Cardiac muscle cell (in vitro differentiated cells and primary cell): ENCODE results near the gene KYAT1. TPM values are rescaled to one million over a fixed set of nuclear protein-coding genes. Genes with fewer than 3 reads are reported as not detected.

Source experiments
- DNase-seq, 2 donors: peaks; one replicate each; pipeline versions ENCODE4 v3.0.0 to v3.0.0-alpha.2; 2010 to 2017; ENCODE audit warnings: low read depth in 1 of 2, low spot score in 1 of 2
- H3K27ac ChIP-seq: fragments of 200-600 bp; sonication (generic); 2 replicates; pipeline ENCODE4 v1.5.1; 2016
- H3K27me3 ChIP-seq: fragments of 200-600 bp; sonication (generic); 2 replicates; pipeline ENCODE4 v1.6.0; 2016; ENCODE audit warnings: control low read depth
- H3K36me3 ChIP-seq: fragments of 200-600 bp; sonication (generic); 2 replicates; pipeline ENCODE4 v1.5.1; 2016; ENCODE audit warnings: control low read depth
- H3K4me1 ChIP-seq: fragments of 200-600 bp; sonication (generic); 2 replicates; pipeline ENCODE4 v1.8.1; 2017; ENCODE audit warnings: low read depth, mild to moderate bottlenecking, mixed run types
- H3K4me3 ChIP-seq: fragments of 200-600 bp; sonication (generic); 2 replicates; pipeline ENCODE4 v1.5.1; 2016; ENCODE audit warnings: mild to moderate bottlenecking
- H3K9me3 ChIP-seq: fragments of 200-600 bp; sonication (generic); 2 replicates; pipeline ENCODE4 v1.5.1; 2017; ENCODE audit warnings: low read depth, mild to moderate bottlenecking, control low read depth
- CTCF ChIP-seq: IDR thresholded peaks from 2 replicates; pipeline ENCODE4 v1.5.1; 2012; ENCODE audit warnings: low read depth, mild to moderate bottlenecking, low read length
- polyA plus RNA-seq: library from polyadenylated mRNA; unstranded; fragments of >200 nt; fragmentation: Nextera tagmentation; extraction: Ambion mirVana; gene quantifications from 2 replicates; pipeline ENCODE4 v1.2.1, GENCODE V29; 2016
- total RNA-seq: library from RNA; depleted of rRNA; stranded (reverse); fragments of >200 nt; gene quantifications from 2 replicates; pipeline ENCODE4 v1.2.3, GENCODE V29; 2016

The KYAT1 gene
- total and polyA plus RNA-seq, 2 experiments from 2014 or later: 23.3 to 36.9 TPM

- Histone ChIP-seq H3K4me3 (peak overlapping the region; percentile 48), H3K27me3 (no peaks in the 10 kb centered on the region), H3K9me3 (no peaks in the 10 kb centered on the region), H3K36me3 (peaks cover 16% of the 10 kb centered on the region), H3K27ac (no peak overlapping the region), H3K4me1 (peaks cover 10% of the 10 kb centered on the region)
- TF ChIP-seq CTCF: no peak
- DNase-seq: peak; percentile 22 to 81
Observed at GRCh38 chr9:128819716-128820664, 61.8 kb downstream of the KYAT1 start.

GRCh38 chr9:128818839-128819715 lies 62.7 kb downstream of the KYAT1 start:
- Histone ChIP-seq H3K4me1 (peaks cover 10% of the 10 kb centered on the region), H3K27me3 (no peaks in the 10 kb centered on the region), H3K27ac (peak overlapping the region; percentile 96), H3K36me3 (peaks cover 9% of the 10 kb centered on the region), H3K4me3 (peak overlapping the region; percentile 48), H3K9me3 (no peaks in the 10 kb centered on the region)
- peak in 1 of 2 donors; percentile 65 for DNase-seq
- no peak for TF ChIP-seq CTCF

GRCh38 chr9:128818099-128818838 lies 63.5 kb downstream of the KYAT1 start, which contains the start of gene ENDOG:
Gene ENDOG (plus strand): TSS chr9:128818500. CDS start chr9:128818685, 185 bp downstream.
- peak; percentile 98 to 99 for DNase-seq
- peaks cover 10% of the 10 kb centered on the region for H3K4me1 ChIP-seq
- H3K27me3 ChIP-seq: no peaks in the 10 kb centered on the region
- peaks cover 9% of the 10 kb centered on the region for H3K36me3 ChIP-seq
- peak; percentile 98 for TF ChIP-seq CTCF
- H3K4me3 ChIP-seq: peak within 1 kb of the TSS; percentile 48
- H3K27ac ChIP-seq: peak within 1 kb of the TSS; percentile 96
- H3K9me3 ChIP-seq: no peaks in the 10 kb centered on the region

GRCh38 chr9:128810873-128811272 lies 70.9 kb downstream of the KYAT1 start:
- no peak for DNase-seq
- no peaks in the 10 kb centered on the region for H3K27me3 ChIP-seq
- H3K36me3 ChIP-seq: peaks cover 15% of the 10 kb centered on the region
- no peaks in the 10 kb centered on the region for H3K9me3 ChIP-seq
- H3K4me3 ChIP-seq: no peak overlapping the region
- no peak for TF ChIP-seq CTCF
- H3K4me1 ChIP-seq: no peaks in the 10 kb centered on the region
- H3K27ac ChIP-seq: peak overlapping the region; percentile 64

GRCh38 chr9:128809831-128810230 lies 71.9 kb downstream of the KYAT1 start:
- TF ChIP-seq CTCF: no peak
- peak overlapping the region; percentile 64 for H3K27ac ChIP-seq
- no peak for DNase-seq

More at GRCh38 chr9:128809831-128810230, 71.9 kb downstream of the KYAT1 start:
- Histone ChIP-seq H3K4me3 (no peak overlapping the region), H3K36me3 (peaks cover 25% of the 10 kb centered on the region), H3K27me3 (no peaks in the 10 kb centered on the region), H3K4me1 (no peaks in the 10 kb centered on the region), H3K9me3 (no peaks in the 10 kb centered on the region)
